Panc1 (cell line): ENCODE measurements around the gene ANKRD17.

Source experiments
- CTCF ChIP-seq: fragments of 450-650 bp; IDR thresholded peaks from 2 replicates; pipeline ENCODE4 v1.5.1; 2017; ENCODE audit warnings: mild to moderate bottlenecking
- POLR2AphosphoS5 ChIP-seq: IDR thresholded peaks from 2 replicates; pipeline ENCODE4 v1.6.1; 2012; ENCODE audit warnings: mild to moderate bottlenecking, low read depth, low read length, moderate library complexity
- REST ChIP-seq, 2 experiments: IDR thresholded peaks; 2 replicates each; pipeline ENCODE4 v1.6.1; 2011 to 2012; ENCODE audit warnings: low read depth in 2 of 2, control low read depth in 1 of 2, low read length in 1 of 2, mild to moderate bottlenecking in 1 of 2, moderate library complexity in 1 of 2; ENCODE audit not compliant: insufficient read depth in 1 of 2

- TF ChIP-seq CTCF (no peak), REST (IDR thresholded peaks at IDR 0.05; ENCODE audit: insufficient read depth in 1 of 2, low read depth in 2 of 2, low read length in 1 of 2) (no peak), POLR2AphosphoS5 (no peak)
Measured at GRCh38 chr4:73248821-73249220, 9.8 kb downstream of the ANKRD17 start.
